GM12891 (cell line): Measurements from ENCODE around the gene MAPK14.

Source experiments
- POLR2A ChIP-seq: IDR thresholded peaks from 2 replicates; pipeline ENCODE4 v1.6.1; 2011; ENCODE audit warnings: low read depth, low read length, control low read depth
- POLR2AphosphoS5 ChIP-seq: IDR thresholded peaks from 2 replicates; pipeline ENCODE4 v1.6.1; 2011; ENCODE audit warnings: low read depth, low read length, control low read depth

DNA sequence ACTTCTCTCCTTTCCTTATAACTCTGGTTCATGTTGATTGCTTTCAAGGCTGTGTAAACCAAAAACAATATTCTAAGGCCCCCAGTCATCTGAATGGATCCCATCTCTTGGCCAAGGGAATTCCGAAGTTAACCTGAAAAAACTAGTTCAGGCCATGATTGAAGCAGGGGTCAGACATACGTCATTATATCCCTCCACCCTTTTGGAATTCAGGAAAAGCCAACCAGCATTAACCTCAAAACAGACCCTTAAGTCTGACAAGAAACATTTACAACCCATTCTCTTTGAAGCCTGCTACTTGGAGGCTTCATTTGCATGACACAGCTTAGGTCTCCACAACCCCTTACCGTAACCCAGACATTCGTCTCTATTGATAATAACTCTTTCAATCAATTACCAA lies 42.9 kb upstream of the MAPK14 start:
- TF ChIP-seq POLR2A (no peak), POLR2AphosphoS5 (no peak)
